ENCODE data around the gene FAM120A. TPM values are rescaled to one million over a fixed set of nuclear protein-coding genes. Genes with fewer than 3 reads are reported as not detected.
A peak's percentile ranks its signal among the peaks of the same experiment; 100 is the strongest.

Gene FAM120A
- total and polyA plus RNA-seq, 2 of the 13 experiments (the other 11 are each of a cell fraction or from before 2014, with no cell fraction given): 41.3 to 44.4 TPM

- TF ChIP-seq RELA (CRISPR knock-in tag; IDR thresholded peaks at IDR 0.05): no peak
- TF ChIP-seq CREB3 (CRISPR knock-in tag; IDR thresholded peaks at IDR 0.05): no peak
- no peak for TF ChIP-seq ZNF20 (CRISPR knock-in tag; IDR thresholded peaks at IDR 0.05)
- TF ChIP-seq ARID2 (CRISPR knock-in tag; IDR thresholded peaks at IDR 0.05; ENCODE audit: borderline replicate concordance): no peak
- TF ChIP-seq SATB2 (CRISPR knock-in tag; IDR thresholded peaks at IDR 0.05): no peak
- TF ChIP-seq ZNF749 (CRISPR knock-in tag; IDR thresholded peaks at IDR 0.05; ENCODE audit: borderline replicate concordance): no peak
- no peak for TF ChIP-seq ZNF678 (CRISPR knock-in tag; IDR thresholded peaks at IDR 0.05)
- no peak for TF ChIP-seq ZNF230 (CRISPR knock-in tag; IDR thresholded peaks at IDR 0.05)
- no peak for TF ChIP-seq ZBTB49 (CRISPR knock-in tag; IDR thresholded peaks at IDR 0.05; ENCODE audit: borderline replicate concordance)
- TF ChIP-seq ZNF224 (CRISPR knock-in tag; IDR thresholded peaks at IDR 0.05): no peak
- TF ChIP-seq FOXO1 (CRISPR knock-in tag; IDR thresholded peaks at IDR 0.05): peak; percentile 54; the same call in 1 of the 2 replicates
- TF ChIP-seq ZNF136 (CRISPR knock-in tag; IDR thresholded peaks at IDR 0.05; ENCODE audit: low read depth): no peak
- TF ChIP-seq ZNF101 (CRISPR knock-in tag; IDR thresholded peaks at IDR 0.05; ENCODE audit: borderline replicate concordance, low read depth): no peak
- peak; percentile 89 for TF ChIP-seq ELF1 (CRISPR knock-in tag; IDR thresholded peaks at IDR 0.05)
- no peak for TF ChIP-seq ZFAT (CRISPR knock-in tag; conservative IDR thresholded peaks at IDR 0.05)
- TF ChIP-seq ZNF407 (CRISPR knock-in tag; IDR thresholded peaks at IDR 0.05; ENCODE audit: not compliant biosample characterization): no peak
- no peak for TF ChIP-seq ZNF18 (CRISPR knock-in tag; IDR thresholded peaks at IDR 0.05; ENCODE audit: insufficient replicate concordance)
- TF ChIP-seq MIER3 (CRISPR knock-in tag; IDR thresholded peaks at IDR 0.05; ENCODE audit: borderline replicate concordance): peak; percentile 36; the same call in 1 of the 2 replicates
Observed at GRCh38 chr9:93589688-93590087, 138.2 kb downstream of the FAM120A start (continued).

Measured in HepG2 (cell line).